HepG2 (cell line): Measurements from ENCODE around the gene TSEN34. TPM values are rescaled to one million over a fixed set of nuclear protein-coding genes. Genes with fewer than 3 reads are reported as not detected.
A peak's percentile ranks its signal among the peaks of the same experiment; 100 is the strongest.

Source experiments
- HIVEP1 ChIP-seq: sonication (generic); formaldehyde crosslinking; IDR thresholded peaks from 2 replicates; pipeline ENCODE4 v1.4.0; 2020; ENCODE audit warnings: mild to moderate bottlenecking, missing genetic modification reagents
- ZBTB7B ChIP-seq: sonication (generic); formaldehyde crosslinking; IDR thresholded peaks from 2 replicates; pipeline ENCODE4 v1.4.0; 2020; ENCODE audit warnings: missing genetic modification reagents
- ZNF224 ChIP-seq: sonication (generic); formaldehyde crosslinking; IDR thresholded peaks from 2 replicates; pipeline ENCODE4 v1.5.0; 2020; ENCODE audit warnings: mild to moderate bottlenecking, missing genetic modification reagents
- polyA plus RNA-seq, 8 experiments: library from polyadenylated mRNA; depleted of rRNA in 3 of 8; stranded (reverse) in 7 of 8; unstranded in 1 of 8; fragments of >200 nt; fragmentation: Illumina TruSeq in 4 of 8; extraction: Trizol in 4 of 8; gene quantifications; 2 replicates each; pipeline versions ENCODE4 v1.2.1 to v1.2.3, GENCODE V29; 2011 to 2016; ENCODE audit warnings: low read depth in 4 of 8, missing spikeins in 1 of 8, mixed read lengths in 1 of 8; ENCODE audit not compliant: insufficient read depth in 1 of 8
- total RNA-seq, 5 experiments: library from RNA; depleted of rRNA; stranded (reverse); fragments of >200 nt; fragmentation: Illumina TruSeq; extraction: Trizol; gene quantifications; 2 replicates each; pipeline ENCODE4 v1.2.3, GENCODE V29; 2016; ENCODE audit warnings: low read depth in 1 of 5
- TF ChIP-seq, protein P1 (sequence below): sonication (generic); formaldehyde crosslinking; IDR thresholded peaks from 2 replicates; pipeline ENCODE4 v1.5.0; 2020; ENCODE audit warnings: mild to moderate bottlenecking, missing genetic modification reagents, borderline replicate concordance
- TF ChIP-seq, protein P2 (sequence below): sonication (generic); formaldehyde crosslinking; IDR thresholded peaks from 2 replicates; pipeline ENCODE4 v1.4.0; 2020; ENCODE audit warnings: low read depth, missing genetic modification reagents

The TSEN34 gene
- total and polyA plus RNA-seq, 2 of the 13 experiments (the other 11 are each of a cell fraction or from before 2014, with no cell fraction given): 55.1 to 65.4 TPM

GRCh38 chr19:54211235-54211634, 20.1 kb downstream of the TSEN34 start (continued):
- TF ChIP-seq, protein P1, sequence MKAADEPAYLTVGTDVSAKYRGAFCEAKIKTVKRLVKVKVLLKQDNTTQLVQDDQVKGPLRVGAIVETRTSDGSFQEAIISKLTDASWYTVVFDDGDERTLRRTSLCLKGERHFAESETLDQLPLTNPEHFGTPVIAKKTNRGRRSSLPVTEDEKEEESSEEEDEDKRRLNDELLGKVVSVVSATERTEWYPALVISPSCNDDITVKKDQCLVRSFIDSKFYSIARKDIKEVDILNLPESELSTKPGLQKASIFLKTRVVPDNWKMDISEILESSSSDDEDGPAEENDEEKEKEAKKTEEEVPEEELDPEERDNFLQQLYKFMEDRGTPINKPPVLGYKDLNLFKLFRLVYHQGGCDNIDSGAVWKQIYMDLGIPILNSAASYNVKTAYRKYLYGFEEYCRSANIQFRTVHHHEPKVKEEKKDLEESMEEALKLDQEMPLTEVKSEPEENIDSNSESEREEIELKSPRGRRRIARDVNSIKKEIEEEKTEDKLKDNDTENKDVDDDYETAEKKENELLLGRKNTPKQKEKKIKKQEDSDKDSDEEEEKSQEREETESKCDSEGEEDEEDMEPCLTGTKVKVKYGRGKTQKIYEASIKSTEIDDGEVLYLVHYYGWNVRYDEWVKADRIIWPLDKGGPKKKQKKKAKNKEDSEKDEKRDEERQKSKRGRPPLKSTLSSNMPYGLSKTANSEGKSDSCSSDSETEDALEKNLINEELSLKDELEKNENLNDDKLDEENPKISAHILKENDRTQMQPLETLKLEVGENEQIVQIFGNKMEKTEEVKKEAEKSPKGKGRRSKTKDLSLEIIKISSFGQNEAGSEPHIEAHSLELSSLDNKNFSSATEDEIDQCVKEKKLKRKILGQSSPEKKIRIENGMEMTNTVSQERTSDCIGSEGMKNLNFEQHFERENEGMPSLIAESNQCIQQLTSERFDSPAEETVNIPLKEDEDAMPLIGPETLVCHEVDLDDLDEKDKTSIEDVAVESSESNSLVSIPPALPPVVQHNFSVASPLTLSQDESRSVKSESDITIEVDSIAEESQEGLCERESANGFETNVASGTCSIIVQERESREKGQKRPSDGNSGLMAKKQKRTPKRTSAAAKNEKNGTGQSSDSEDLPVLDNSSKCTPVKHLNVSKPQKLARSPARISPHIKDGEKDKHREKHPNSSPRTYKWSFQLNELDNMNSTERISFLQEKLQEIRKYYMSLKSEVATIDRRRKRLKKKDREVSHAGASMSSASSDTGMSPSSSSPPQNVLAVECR (CRISPR knock-in tag): 0 out of 2 replicates have a peak, but pooled peaks have one; percentile 5
- TF ChIP-seq HIVEP1 (CRISPR knock-in tag): no peak
- peak; percentile 15; the same call in 1 of the 2 replicates for TF ChIP-seq ZBTB7B
- TF ChIP-seq, protein P2, sequence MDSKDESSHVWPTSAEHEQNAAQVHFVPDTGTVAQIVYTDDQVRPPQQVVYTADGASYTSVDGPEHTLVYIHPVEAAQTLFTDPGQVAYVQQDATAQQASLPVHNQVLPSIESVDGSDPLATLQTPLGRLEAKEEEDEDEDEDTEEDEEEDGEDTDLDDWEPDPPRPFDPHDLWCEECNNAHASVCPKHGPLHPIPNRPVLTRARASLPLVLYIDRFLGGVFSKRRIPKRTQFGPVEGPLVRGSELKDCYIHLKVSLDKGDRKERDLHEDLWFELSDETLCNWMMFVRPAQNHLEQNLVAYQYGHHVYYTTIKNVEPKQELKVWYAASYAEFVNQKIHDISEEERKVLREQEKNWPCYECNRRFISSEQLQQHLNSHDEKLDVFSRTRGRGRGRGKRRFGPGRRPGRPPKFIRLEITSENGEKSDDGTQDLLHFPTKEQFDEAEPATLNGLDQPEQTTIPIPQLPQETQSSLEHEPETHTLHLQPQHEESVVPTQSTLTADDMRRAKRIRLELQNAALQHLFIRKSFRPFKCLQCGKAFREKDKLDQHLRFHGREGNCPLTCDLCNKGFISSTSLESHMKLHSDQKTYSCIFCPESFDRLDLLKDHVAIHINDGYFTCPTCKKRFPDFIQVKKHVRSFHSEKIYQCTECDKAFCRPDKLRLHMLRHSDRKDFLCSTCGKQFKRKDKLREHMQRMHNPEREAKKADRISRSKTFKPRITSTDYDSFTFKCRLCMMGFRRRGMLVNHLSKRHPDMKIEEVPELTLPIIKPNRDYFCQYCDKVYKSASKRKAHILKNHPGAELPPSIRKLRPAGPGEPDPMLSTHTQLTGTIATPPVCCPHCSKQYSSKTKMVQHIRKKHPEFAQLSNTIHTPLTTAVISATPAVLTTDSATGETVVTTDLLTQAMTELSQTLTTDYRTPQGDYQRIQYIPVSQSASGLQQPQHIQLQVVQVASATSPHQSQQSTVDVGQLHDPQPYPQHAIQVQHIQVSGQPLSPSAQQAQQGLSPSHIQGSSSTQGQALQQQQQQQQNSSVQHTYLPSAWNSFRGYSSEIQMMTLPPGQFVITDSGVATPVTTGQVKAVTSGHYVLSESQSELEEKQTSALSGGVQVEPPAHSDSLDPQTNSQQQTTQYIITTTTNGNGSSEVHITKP (CRISPR knock-in tag): no peak
- 0 out of 2 replicates have a peak, but pooled peaks have one; percentile 5 for TF ChIP-seq ZNF224
